DLD1 (cell line): ENCODE results near the gene CLCC1.

Experiments used
- in situ Hi-C: cut with HindIII; loops from 2 replicates; pipeline ENCODE4 v1.10.0; 2017; ENCODE audit warnings: low sequenced_read_pairs

CLCC1 gene

GRCh38 chr1:108925920-108926319 lies 37.4 kb downstream of the CLCC1 start:
- in situ Hi-C loops: no loop called here

GRCh38 chr1:108916788-108917187 lies 46.5 kb downstream of the CLCC1 start:
- in situ Hi-C loops: no loop called here
